ENCODE results near the gene UEVLD.

UEVLD gene

GRCh38 chr11:18581825-18582224 is 6.7 kb downstream of the UEVLD start:
- no peak for DNase-seq (ENCODE audit: low read depth, low spot score)

- no peak for DNase-seq (ENCODE audit: low read depth, low spot score)
These were observed 8.3 kb downstream of the UEVLD start for GRCh38 chr11:18580113-18580766.

GRCh38 chr11:18578975-18579598 is 9.4 kb downstream of the UEVLD start:
- DNase-seq (ENCODE audit: low read depth, low spot score): no peak

GRCh38 chr11:18575361-18575760 is 13.2 kb downstream of the UEVLD start:
- DNase-seq (ENCODE audit: low read depth, low spot score): no peak

- DNase-seq (ENCODE audit: low read depth, low spot score): no peak
These were observed 21.5 kb downstream of the UEVLD start for GRCh38 chr11:18567081-18567480.

GRCh38 chr11:18566406-18566805 is 22.1 kb downstream of the UEVLD start:
- DNase-seq (ENCODE audit: low read depth, low spot score): no peak

GRCh38 chr11:18564149-18564548 is 24.4 kb downstream of the UEVLD start:
- no peak for DNase-seq (ENCODE audit: low read depth, low spot score)

- DNase-seq (ENCODE audit: low read depth, low spot score): no peak
These were observed 25.3 kb downstream of the UEVLD start for GRCh38 chr11:18563090-18563730.

- DNase-seq (ENCODE audit: low read depth, low spot score): no peak
These were observed 40.5 kb downstream of the UEVLD start for GRCh38 chr11:18548001-18548400.

- DNase-seq (ENCODE audit: low read depth, low spot score): peak; percentile 25
These were observed 48.1 kb downstream of the UEVLD start for GRCh38 chr11:18540207-18541009.

GRCh38 chr11:18536209-18536608 is 52.3 kb downstream of the UEVLD start:
- no peak for DNase-seq (ENCODE audit: low read depth, low spot score)

GRCh38 chr11:18534245-18534644 is 54.3 kb downstream of the UEVLD start:
- DNase-seq (ENCODE audit: low read depth, low spot score): no peak

GRCh38 chr11:18533365-18533764 is 55.2 kb downstream of the UEVLD start:
- no peak for DNase-seq (ENCODE audit: low read depth, low spot score)

- no peak for DNase-seq (ENCODE audit: low read depth, low spot score)
These were observed 61.0 kb downstream of the UEVLD start for GRCh38 chr11:18527512-18527911.

- DNase-seq (ENCODE audit: low read depth, low spot score): peak; percentile 97
These were observed 61.8 kb downstream of the UEVLD start, which contains the start of gene TSG101 for GRCh38 chr11:18526521-18527296. Gene TSG101, minus strand, starts transcription at chr11:18526942. Its CDS starts 126 bp downstream, at chr11:18526816.

GRCh38 chr11:18526130-18526520 is 62.4 kb downstream of the UEVLD start:
- DNase-seq (ENCODE audit: low read depth, low spot score): no peak

GRCh38 chr11:18524248-18524647 is 64.3 kb downstream of the UEVLD start:
- no peak for DNase-seq (ENCODE audit: low read depth, low spot score)

- no peak for DNase-seq (ENCODE audit: low read depth, low spot score)
These were observed 65.5 kb downstream of the UEVLD start for GRCh38 chr11:18523084-18523483.

- DNase-seq (ENCODE audit: low read depth, low spot score): no peak
These were observed 66.1 kb downstream of the UEVLD start for GRCh38 chr11:18522388-18522787.

- no peak for DNase-seq (ENCODE audit: low read depth, low spot score)
These were observed 67.4 kb downstream of the UEVLD start for GRCh38 chr11:18521122-18521521.

GRCh38 chr11:18502352-18502751 is 86.2 kb downstream of the UEVLD start:
- DNase-seq (ENCODE audit: low read depth, low spot score): no peak
